Liver (tissue), 3 donors: ENCODE data around the gene KSR1.

Source experiments
- GABPA ChIP-seq, 2 donors: IDR thresholded peaks in 1 of 2; conservative IDR thresholded peaks in 1 of 2; 2 replicates each; pipeline ENCODE4 v1.6.1; 2016; ENCODE audit warnings: antibody characterized with exemption in 2 of 2, mild to moderate bottlenecking in 1 of 2, moderate library complexity in 1 of 2
- HNF4A ChIP-seq, 2 donors: conservative IDR thresholded peaks; 2 replicates each; pipeline ENCODE4 v1.6.1; 2016; ENCODE audit warnings: antibody characterized with exemption in 2 of 2, mild to moderate bottlenecking in 2 of 2
- SP1 ChIP-seq: IDR thresholded peaks from 2 replicates; pipeline ENCODE4 v1.6.1; 2018; ENCODE audit warnings: antibody characterized with exemption, mild to moderate bottlenecking
- TAF1 ChIP-seq: conservative IDR thresholded peaks from 2 replicates; pipeline ENCODE4 v1.6.1; 2016; ENCODE audit warnings: antibody characterized with exemption, mild to moderate bottlenecking
- TF ChIP-seq, protein P1 (sequence below): fragments of 150-350 bp; IDR thresholded peaks from 2 replicates; pipeline ENCODE4 v1.5.1; 2017; ENCODE audit warnings: improper control_type of control experiment, low read depth, low read length; ENCODE audit not compliant: missing input control
- TF ChIP-seq, protein P2 (sequence below): IDR thresholded peaks from 2 replicates; pipeline ENCODE4 v1.6.1; 2016; ENCODE audit warnings: antibody characterized with exemption, mild to moderate bottlenecking
- TF ChIP-seq, protein P3 (sequence below): IDR thresholded peaks from 2 replicates; pipeline ENCODE4 v1.6.1; 2016; ENCODE audit warnings: antibody characterized with exemption
- donor health status: healthy.
- donor health status: healthy.

- no peak for TF ChIP-seq HNF4A (conservative IDR thresholded peaks at IDR 0.05)
- no peak for TF ChIP-seq GABPA (IDR thresholded peaks at IDR 0.05 in 1 of 2, conservative IDR thresholded peaks at IDR 0.05 in 1 of 2)
- TF ChIP-seq, protein P1, sequence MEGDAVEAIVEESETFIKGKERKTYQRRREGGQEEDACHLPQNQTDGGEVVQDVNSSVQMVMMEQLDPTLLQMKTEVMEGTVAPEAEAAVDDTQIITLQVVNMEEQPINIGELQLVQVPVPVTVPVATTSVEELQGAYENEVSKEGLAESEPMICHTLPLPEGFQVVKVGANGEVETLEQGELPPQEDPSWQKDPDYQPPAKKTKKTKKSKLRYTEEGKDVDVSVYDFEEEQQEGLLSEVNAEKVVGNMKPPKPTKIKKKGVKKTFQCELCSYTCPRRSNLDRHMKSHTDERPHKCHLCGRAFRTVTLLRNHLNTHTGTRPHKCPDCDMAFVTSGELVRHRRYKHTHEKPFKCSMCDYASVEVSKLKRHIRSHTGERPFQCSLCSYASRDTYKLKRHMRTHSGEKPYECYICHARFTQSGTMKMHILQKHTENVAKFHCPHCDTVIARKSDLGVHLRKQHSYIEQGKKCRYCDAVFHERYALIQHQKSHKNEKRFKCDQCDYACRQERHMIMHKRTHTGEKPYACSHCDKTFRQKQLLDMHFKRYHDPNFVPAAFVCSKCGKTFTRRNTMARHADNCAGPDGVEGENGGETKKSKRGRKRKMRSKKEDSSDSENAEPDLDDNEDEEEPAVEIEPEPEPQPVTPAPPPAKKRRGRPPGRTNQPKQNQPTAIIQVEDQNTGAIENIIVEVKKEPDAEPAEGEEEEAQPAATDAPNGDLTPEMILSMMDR = no peak
- TF ChIP-seq, protein P2, sequence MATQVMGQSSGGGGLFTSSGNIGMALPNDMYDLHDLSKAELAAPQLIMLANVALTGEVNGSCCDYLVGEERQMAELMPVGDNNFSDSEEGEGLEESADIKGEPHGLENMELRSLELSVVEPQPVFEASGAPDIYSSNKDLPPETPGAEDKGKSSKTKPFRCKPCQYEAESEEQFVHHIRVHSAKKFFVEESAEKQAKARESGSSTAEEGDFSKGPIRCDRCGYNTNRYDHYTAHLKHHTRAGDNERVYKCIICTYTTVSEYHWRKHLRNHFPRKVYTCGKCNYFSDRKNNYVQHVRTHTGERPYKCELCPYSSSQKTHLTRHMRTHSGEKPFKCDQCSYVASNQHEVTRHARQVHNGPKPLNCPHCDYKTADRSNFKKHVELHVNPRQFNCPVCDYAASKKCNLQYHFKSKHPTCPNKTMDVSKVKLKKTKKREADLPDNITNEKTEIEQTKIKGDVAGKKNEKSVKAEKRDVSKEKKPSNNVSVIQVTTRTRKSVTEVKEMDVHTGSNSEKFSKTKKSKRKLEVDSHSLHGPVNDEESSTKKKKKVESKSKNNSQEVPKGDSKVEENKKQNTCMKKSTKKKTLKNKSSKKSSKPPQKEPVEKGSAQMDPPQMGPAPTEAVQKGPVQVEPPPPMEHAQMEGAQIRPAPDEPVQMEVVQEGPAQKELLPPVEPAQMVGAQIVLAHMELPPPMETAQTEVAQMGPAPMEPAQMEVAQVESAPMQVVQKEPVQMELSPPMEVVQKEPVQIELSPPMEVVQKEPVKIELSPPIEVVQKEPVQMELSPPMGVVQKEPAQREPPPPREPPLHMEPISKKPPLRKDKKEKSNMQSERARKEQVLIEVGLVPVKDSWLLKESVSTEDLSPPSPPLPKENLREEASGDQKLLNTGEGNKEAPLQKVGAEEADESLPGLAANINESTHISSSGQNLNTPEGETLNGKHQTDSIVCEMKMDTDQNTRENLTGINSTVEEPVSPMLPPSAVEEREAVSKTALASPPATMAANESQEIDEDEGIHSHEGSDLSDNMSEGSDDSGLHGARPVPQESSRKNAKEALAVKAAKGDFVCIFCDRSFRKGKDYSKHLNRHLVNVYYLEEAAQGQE = no peak
- TF ChIP-seq, protein P3, sequence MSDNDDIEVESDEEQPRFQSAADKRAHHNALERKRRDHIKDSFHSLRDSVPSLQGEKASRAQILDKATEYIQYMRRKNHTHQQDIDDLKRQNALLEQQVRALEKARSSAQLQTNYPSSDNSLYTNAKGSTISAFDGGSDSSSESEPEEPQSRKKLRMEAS = no peak
- TF ChIP-seq SP1 = no peak
- TF ChIP-seq TAF1 = no peak
These were observed 140.4 kb downstream of the KSR1 start for GRCh38 chr17:27596566-27597187.
